KMS-11 (cell line): ENCODE data around the gene SFN.
"Not testable (repeated sequence)": the region's sequence is repeated elsewhere in the genome, so short reads cannot be mapped to it uniquely, and the experiment has no call there.

Source experiments
- H2AFZ ChIP-seq: fragments of 200-600 bp; sonication (generic); 2 replicates; pipeline ENCODE4 v1.6.1; 2016; ENCODE audit warnings: antibody characterized with exemption, mixed run types, low read depth
- H3K27ac ChIP-seq: fragments of 200-600 bp; sonication (generic); 2 replicates; pipeline ENCODE4 v1.6.1; 2016; ENCODE audit warnings: mild to moderate bottlenecking, mixed run types
- H3K27me3 ChIP-seq: fragments of 200-600 bp; sonication (generic); 2 replicates; pipeline ENCODE4 v1.6.1; 2017; ENCODE audit warnings: mild to moderate bottlenecking, low read depth, mixed run types, moderate library complexity; ENCODE audit not compliant: insufficient read depth
- H3K36me3 ChIP-seq: fragments of 200-600 bp; sonication (generic); 2 replicates; pipeline ENCODE4 v1.6.1; 2017; ENCODE audit warnings: mild to moderate bottlenecking, mixed run types; ENCODE audit not compliant: insufficient read depth
- H3K4me1 ChIP-seq: fragments of 200-600 bp; sonication (generic); 2 replicates; pipeline ENCODE4 v1.6.1; 2016; ENCODE audit warnings: mild to moderate bottlenecking, low read depth, mixed run types; ENCODE audit not compliant: poor library complexity, severe bottlenecking
- H3K4me2 ChIP-seq: fragments of 200-600 bp; sonication (generic); 2 replicates; pipeline ENCODE4 v1.7.0; 2016; ENCODE audit warnings: mild to moderate bottlenecking, mixed run types
- H3K4me3 ChIP-seq: fragments of 200-600 bp; sonication (generic); IDR thresholded peaks from 2 replicates; pipeline ENCODE4 v1.6.1; 2017; ENCODE audit warnings: low read depth, low read length, mixed read lengths; ENCODE audit not compliant: insufficient read depth
- H3K79me2 ChIP-seq: fragments of 200-600 bp; sonication (generic); 2 replicates; pipeline ENCODE4 v1.6.1; 2016; ENCODE audit warnings: low read depth, mixed run types; ENCODE audit not compliant: insufficient read depth
- H3K9ac ChIP-seq: fragments of 200-600 bp; sonication (generic); 2 replicates; pipeline ENCODE4 v1.6.1; 2016; ENCODE audit warnings: mild to moderate bottlenecking, mixed run types
- H4K20me1 ChIP-seq: fragments of 200-600 bp; sonication (generic); 2 replicates; pipeline ENCODE4 v1.6.1; 2016; ENCODE audit warnings: mild to moderate bottlenecking, mixed run types; ENCODE audit not compliant: insufficient read depth
- CTCF ChIP-seq: fragments of 200-600 bp; sonication (generic); conservative IDR thresholded peaks from 2 replicates; pipeline ENCODE4 v1.6.1; 2017; ENCODE audit warnings: low read depth, mild to moderate bottlenecking, antibody characterized with exemption, low read length, moderate library complexity, mixed read lengths

The SFN gene

GRCh38 chr1:26844424-26845196, 18.3 kb upstream of the SFN start:
- TF ChIP-seq CTCF, result no peak
- H3K27me3 ChIP-seq, result no peaks in the 10 kb centered on the region
- no peak overlapping the region for H3K27ac ChIP-seq
- no peak overlapping the region for H3K4me2 ChIP-seq
- H3K36me3 ChIP-seq, result no peaks in the 10 kb centered on the region
- H3K4me1 ChIP-seq, result peaks cover 21% of the 10 kb centered on the region
- H3K4me3 ChIP-seq, result no peak overlapping the region
- peaks cover 9% of the 10 kb centered on the region; the same call in 1 of the 2 replicates for H3K79me2 ChIP-seq
- no peak overlapping the region for H2AFZ ChIP-seq
- no peak overlapping the region for H3K9ac ChIP-seq
- H4K20me1 ChIP-seq, result no peaks in the 10 kb centered on the region

- H3K4me3 ChIP-seq, H3K79me2 ChIP-seq, H3K4me2 ChIP-seq, H3K27ac ChIP-seq, H3K27me3 ChIP-seq, H3K4me1 ChIP-seq, H3K9ac ChIP-seq, H3K36me3 ChIP-seq, H2AFZ ChIP-seq, H4K20me1 ChIP-seq: not testable (repeated sequence)
Observed at GRCh38 chr1:26847826-26848225, 15.1 kb upstream of the SFN start.

- no peaks in the 10 kb centered on the region for H3K79me2 ChIP-seq
- H3K4me2 ChIP-seq, result no peak overlapping the region
- no peaks in the 10 kb centered on the region for H4K20me1 ChIP-seq
- no peak overlapping the region for H3K9ac ChIP-seq
- no peaks in the 10 kb centered on the region for H3K36me3 ChIP-seq
- peaks cover 11% of the 10 kb centered on the region for H3K4me1 ChIP-seq
- H3K27ac ChIP-seq, result no peak overlapping the region
- no peaks in the 10 kb centered on the region for H3K27me3 ChIP-seq
- TF ChIP-seq CTCF, result no peak
- no peak overlapping the region for H3K4me3 ChIP-seq
- H2AFZ ChIP-seq, result no peak overlapping the region
Observed at GRCh38 chr1:26848499-26848898, 14.4 kb upstream of the SFN start.

GRCh38 chr1:26848941-26849774, 13.8 kb upstream of the SFN start:
- Histone ChIP-seq H3K9ac (no peak overlapping the region), H2AFZ (no peak overlapping the region), H3K36me3 (no peaks in the 10 kb centered on the region), H3K27me3 (no peaks in the 10 kb centered on the region), H3K4me1 (peaks cover 11% of the 10 kb centered on the region), H3K4me3 (no peak overlapping the region), H3K79me2 (no peaks in the 10 kb centered on the region), H3K27ac (no peak overlapping the region), H4K20me1 (no peaks in the 10 kb centered on the region), H3K4me2 (no peak overlapping the region)
- TF ChIP-seq CTCF, result no peak
